ENCODE data around the gene RAMP3.

- TF ChIP-seq CTCF (IDR thresholded peaks at IDR 0.05) = no peak
- TF ChIP-seq EP300 (IDR thresholded peaks at IDR 0.05) = no peak
Observed at GRCh38 chr7:45215601-45216062, 58.0 kb downstream of the RAMP3 start.
